RWPE1 (cell line): ENCODE measurements around the gene CISD3.

Experiments used
- CTCF ChIA-PET: fragments of 350-600 bp; sonication (Branson Sonifier 250); formaldehyde crosslinking; extraction: SDS; loops from one replicate; lab custom pipeline; 2021; lab: Yijun Ruan, JAX
- POLR2A ChIA-PET: fragments of 400-600 bp; formaldehyde crosslinking; extraction: SDS; loops from one replicate; lab custom pipeline; 2020; ENCODE audit warnings: antibody characterized with exemption; ENCODE audit not compliant: low non-redundant PET; lab: Yijun Ruan, JAX
- DNase-seq: peaks from one replicate; pipeline ENCODE4 v3.0.0; 2012; ENCODE audit warnings: low spot score
- H3K27ac ChIP-seq: fragments of 450-650 bp; 2 replicates; pipeline ENCODE4 v1.5.1; 2017
- TF ChIP-seq, protein P1 (sequence below): fragments of 450-650 bp; conservative IDR thresholded peaks from 2 replicates; pipeline ENCODE4 v1.5.1; 2017; ENCODE audit warnings: low read depth, mild to moderate bottlenecking

Gene CISD3

DNA sequence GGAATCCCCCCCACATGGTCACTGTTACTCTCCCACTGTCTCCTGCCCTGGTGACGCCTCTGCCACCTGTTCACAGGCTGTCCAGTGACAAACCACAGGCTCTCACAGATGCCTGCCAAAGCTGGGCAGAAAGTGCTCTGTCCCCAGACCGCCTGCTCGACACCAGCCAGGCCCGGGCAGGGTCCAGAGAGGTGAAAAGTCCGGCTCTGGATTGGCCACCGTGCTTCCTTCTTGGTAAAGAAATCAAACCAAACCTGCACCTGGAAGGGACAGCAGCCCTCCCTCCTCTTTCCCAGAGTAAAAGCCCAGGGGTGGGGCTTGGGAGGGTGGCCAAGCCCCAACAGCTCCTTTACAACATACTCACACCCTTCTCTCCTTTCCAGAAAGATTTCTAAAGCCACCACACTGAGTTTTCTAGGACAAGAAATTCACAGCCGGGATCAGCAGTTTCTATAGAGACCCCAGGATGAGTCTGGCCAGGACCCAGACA is 11.8 kb downstream of the CISD3 start:
- no peak for DNase-seq
- TF ChIP-seq, protein P1, sequence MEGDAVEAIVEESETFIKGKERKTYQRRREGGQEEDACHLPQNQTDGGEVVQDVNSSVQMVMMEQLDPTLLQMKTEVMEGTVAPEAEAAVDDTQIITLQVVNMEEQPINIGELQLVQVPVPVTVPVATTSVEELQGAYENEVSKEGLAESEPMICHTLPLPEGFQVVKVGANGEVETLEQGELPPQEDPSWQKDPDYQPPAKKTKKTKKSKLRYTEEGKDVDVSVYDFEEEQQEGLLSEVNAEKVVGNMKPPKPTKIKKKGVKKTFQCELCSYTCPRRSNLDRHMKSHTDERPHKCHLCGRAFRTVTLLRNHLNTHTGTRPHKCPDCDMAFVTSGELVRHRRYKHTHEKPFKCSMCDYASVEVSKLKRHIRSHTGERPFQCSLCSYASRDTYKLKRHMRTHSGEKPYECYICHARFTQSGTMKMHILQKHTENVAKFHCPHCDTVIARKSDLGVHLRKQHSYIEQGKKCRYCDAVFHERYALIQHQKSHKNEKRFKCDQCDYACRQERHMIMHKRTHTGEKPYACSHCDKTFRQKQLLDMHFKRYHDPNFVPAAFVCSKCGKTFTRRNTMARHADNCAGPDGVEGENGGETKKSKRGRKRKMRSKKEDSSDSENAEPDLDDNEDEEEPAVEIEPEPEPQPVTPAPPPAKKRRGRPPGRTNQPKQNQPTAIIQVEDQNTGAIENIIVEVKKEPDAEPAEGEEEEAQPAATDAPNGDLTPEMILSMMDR: no peak
- H3K27ac ChIP-seq: peak overlapping the region; percentile 94
- ChIA-PET CTCF (no interaction called here), POLR2A (no interaction called here)

DNA sequence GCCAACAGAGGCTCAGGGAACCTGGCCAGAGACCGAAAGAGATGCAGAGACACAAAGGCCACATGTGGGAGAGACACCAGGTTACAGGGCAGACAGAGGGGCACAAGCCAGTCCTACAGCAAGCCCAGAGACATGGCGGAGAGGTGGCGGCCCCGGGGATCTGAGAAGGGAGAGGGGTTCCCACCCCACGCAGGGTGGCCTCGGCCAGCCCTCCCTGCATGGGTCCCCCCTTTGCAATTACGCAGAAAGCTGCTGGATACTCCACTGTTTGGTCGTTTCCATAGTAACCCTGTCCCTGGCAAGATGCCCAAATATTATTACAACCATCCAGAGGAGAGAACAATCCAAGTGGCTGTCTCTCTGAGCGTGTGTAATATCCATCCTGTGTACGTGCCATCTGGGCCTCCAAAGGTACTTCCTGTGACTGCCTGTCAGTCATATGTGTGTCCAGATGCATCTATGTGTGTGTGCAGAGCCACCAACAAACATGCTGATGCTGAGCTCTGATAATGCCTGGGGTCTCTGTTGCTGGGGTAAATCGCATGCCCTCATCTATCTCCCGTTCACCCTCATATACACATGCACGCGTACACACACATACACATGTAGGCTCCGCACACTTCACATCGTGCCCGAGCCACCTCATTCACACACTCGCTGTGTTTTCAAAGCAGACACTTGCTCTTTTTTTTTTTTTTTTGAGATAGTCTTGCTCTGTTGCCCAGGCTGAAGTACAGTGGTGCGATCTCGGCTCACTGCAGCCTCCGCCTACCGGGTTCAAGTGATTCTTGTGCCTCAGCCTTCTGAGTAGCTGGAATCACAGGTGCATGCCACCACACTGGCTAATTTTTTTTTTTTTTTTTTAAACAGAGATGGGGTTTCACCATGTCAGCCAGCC is 12.5 kb downstream of the CISD3 start:
- CTCF ChIA-PET: interaction anchor here (1.4 kb wide), 1 partner anchor 12 kb away, joined by 4 read pairs; no protein-coding TSS in a partner anchor
- TF ChIP-seq, protein P1: no peak
- H3K27ac ChIP-seq: peak overlapping the region; percentile 94
- DNase-seq: no peak
- POLR2A ChIA-PET: no interaction called here

DNA sequence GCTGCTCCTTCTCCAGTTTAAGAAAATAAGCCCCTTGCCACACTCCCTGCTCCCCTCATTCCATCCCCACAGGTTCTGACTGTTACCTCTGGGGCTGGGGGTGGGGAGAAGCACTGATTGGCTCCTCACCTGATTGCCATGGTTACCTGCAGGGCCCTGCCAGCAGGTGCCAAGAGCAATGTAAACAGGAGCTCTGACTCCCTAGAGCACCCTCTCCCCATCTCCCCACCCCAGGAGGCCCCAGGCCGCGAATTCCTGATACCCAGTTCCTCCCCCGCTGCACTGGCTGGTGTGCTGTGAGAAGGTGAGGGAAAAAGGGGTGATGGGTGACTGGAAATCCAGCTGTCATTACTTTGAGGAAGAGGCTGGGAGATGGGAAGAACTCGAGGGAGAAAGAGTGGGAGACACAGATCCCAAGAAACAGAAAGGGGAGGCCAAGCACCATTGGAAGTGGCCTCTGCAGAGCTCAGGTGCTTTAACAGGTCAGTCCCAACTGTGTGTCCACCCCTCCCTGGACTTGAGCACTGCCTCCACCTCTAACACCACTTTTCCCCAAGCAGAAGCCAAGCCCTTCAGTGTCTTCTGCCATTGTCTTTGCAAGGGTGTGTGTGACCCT is 13.5 kb downstream of the CISD3 start:
- DNase-seq: no peak
- POLR2A ChIA-PET: no interaction called here
- peak overlapping the region; percentile 94 for H3K27ac ChIP-seq
- TF ChIP-seq, protein P1: no peak
- CTCF ChIA-PET: interaction anchor here (1.1 to 1.4 kb wide), 2 partner anchors 9 to 13 kb away, joined by 4 read pairs; no protein-coding TSS in a partner anchor

DNA sequence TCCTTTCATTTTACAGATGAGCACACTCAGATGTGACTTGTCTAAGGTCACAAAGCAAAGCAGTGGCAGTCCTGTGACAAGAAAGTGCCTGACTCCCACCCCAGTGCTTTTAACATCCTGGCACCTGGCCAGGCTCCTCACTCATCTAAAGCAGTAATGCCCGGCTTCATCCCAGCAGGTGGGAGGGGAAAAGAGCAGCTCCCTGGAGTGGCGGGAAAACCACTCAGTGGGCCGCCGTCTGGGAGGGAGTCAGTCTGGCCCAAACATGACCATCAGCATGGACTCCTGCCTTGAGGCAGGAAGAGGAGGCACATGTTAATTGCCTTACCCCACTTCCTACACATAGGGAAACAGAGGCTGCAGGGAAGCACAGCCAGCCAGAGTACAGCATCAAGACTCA is 15.4 kb downstream of the CISD3 start:
- POLR2A ChIA-PET: no interaction called here
- peak overlapping the region; percentile 94 for H3K27ac ChIP-seq
- CTCF ChIA-PET: no interaction called here
- TF ChIP-seq, protein P1: no peak
- no peak for DNase-seq

DNA sequence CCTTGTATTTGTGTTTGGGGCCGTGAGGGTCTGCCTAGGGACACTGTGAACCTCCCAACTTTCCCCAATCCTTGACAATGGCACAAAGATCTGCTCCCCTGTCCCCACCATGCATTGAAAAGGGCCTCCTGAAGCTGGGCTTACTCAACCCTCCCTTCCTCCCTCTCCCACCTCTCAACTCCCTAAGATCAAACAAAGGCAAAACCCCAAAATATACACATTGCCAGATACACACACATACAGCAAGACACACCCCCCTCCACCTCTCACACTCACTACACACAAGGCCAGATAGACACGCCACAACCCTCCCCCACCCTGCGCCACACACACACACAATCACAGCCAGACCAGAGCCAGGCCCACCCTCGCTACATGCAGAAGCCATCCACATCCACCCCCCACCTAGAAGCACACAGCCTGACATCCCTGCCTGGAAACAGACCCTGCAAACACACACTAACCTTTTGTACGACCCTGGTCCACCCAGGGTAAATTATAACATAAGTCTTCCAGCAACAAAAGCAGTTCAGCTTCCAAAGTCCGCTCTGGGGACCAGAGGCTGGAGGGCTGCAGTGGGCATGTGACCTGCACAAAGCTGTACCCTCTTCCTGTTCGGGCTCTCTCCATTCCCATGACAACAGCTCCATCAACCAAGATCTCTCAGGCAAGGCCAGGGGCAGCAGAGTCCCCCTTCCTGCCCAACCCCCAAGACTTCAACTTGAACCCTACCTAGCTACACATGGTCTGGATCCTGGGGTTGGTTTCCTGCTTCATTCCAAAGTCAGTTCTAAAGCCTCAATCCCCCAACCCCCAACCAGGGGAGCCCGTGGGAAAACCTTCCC is 16.1 kb downstream of the CISD3 start:
- ChIA-PET POLR2A (no interaction called here), CTCF (interaction anchor here (0.6 to 0.9 kb wide), 3 partner anchors 11 to 69 kb away, joined by 3 to 8 read pairs (median 8); no protein-coding TSS in a partner anchor)
- DNase-seq: no peak
- TF ChIP-seq, protein P1: no peak
- peak overlapping the region; percentile 94 for H3K27ac ChIP-seq
